Activated naive CD4-positive, alpha-beta T cell treated with anti-CD3 and anti-CD28 coated beads, Interleukin-2, amount 50 U/mL, for 72 hours (primary cell): ENCODE results near the gene CTLA4. TPM values are rescaled to one million over a fixed set of nuclear protein-coding genes. Genes with fewer than 3 reads are reported as not detected.
"Not testable (repeated sequence)": the region's sequence is repeated elsewhere in the genome, so short reads cannot be mapped to it uniquely, and the experiment has no call there.

Experiments
- ATAC-seq, 2 donors: fragments of 150-1000 bp; cut with Tn5 transposase; 2 replicates each; pipeline ENCODE4 v1.10.0; 2021; ENCODE audit warnings: mild to moderate bottlenecking in 2 of 2, moderate library complexity in 2 of 2
- DNase-seq, 2 donors: peaks; one replicate each; pipeline ENCODE4 v3.0.0; 2021 to 2022; ENCODE audit warnings: low spot score in 2 of 2
- H3K27ac Mint-ChIP-seq, 2 donors: one replicate each; pipeline ENCODE4 v1.8.0; 2022; ENCODE audit warnings: mild to moderate bottlenecking in 2 of 2, mixed read lengths in 2 of 2
- H3K36me3 Mint-ChIP-seq, 2 donors: one replicate each; pipeline ENCODE4 v1.8.0; 2022; ENCODE audit warnings: mixed read lengths in 2 of 2
- H3K9me3 Mint-ChIP-seq, 2 donors: one replicate each; pipeline ENCODE4 v1.8.0; 2022; ENCODE audit warnings: mixed read lengths in 2 of 2
- total RNA-seq, 2 donors: library from RNA; stranded (reverse); gene quantifications; one replicate each; pipeline ENCODE4 v1.2.3, GENCODE V29; 2022

The CTLA4 gene
- total RNA-seq, 2 donors from 2014 or later: 55.0 to 61.7 TPM

GRCh38 chr2:203873921-203874631 lies 6.5 kb downstream of the CTLA4 start:
- peaks cover 54 to 68% of the 10 kb centered on the region in 2 donors for H3K36me3 Mint-ChIP-seq
- H3K9me3 Mint-ChIP-seq: peaks cover 5 to 8% of the 10 kb centered on the region in 2 donors
- H3K27ac Mint-ChIP-seq: peak overlapping the region; percentile 46 to 71
- ATAC-seq: no peak
- no peak for DNase-seq

DNA sequence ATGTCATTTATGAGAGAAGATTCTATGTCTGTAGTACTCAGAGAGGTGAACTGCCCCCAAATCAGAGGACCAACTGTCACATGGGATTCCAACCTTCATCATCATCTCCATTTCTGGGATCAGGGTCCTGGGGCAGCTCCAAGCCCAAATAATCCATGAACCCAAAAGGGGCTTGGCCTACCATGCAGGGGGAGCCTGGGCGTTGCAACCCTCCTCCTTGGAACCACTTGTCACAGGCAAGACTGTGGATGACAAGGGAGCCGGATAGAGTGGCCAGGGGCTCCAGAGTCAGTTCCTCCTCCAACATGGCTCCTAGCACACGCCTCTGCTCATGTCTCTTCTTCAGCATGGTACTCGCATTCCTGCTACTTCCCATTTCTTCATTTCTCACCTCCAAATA lies 7.9 kb downstream of the CTLA4 start:
- ATAC-seq (no peak), DNase-seq (no peak)
- peaks cover 42 to 54% of the 10 kb centered on the region in 2 donors for H3K36me3 Mint-ChIP-seq
- H3K9me3 Mint-ChIP-seq: peaks cover 5 to 8% of the 10 kb centered on the region in 2 donors
- H3K27ac Mint-ChIP-seq: peak overlapping the region in 1 of 2 donors; percentile 25

DNA sequence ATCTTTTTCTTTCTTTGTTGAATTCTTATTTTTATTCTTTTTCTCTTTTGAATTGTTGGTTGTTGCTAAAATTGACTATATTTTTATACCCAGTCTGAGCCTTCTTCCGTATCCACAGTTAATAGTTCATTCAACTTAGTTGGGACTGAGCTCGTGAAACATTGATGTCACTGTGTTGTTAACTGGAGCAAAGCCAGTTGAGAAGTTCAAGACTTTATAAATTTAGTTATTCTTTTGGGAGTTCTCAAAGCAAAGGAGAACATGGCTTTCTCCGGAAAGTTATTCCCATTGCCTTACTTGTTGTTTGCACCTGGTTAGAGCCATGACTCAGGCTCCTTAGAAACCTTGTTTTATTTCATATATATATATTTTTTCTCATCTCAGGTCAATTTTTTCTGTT lies 8.8 kb downstream of the CTLA4 start:
- Mint-ChIP-seq H3K27ac (no peak overlapping the region), H3K36me3 (peaks cover 34 to 45% of the 10 kb centered on the region in 2 donors), H3K9me3 (peaks cover 5% of the 10 kb centered on the region in 2 donors)
- ATAC-seq (no peak), DNase-seq (no peak)

DNA sequence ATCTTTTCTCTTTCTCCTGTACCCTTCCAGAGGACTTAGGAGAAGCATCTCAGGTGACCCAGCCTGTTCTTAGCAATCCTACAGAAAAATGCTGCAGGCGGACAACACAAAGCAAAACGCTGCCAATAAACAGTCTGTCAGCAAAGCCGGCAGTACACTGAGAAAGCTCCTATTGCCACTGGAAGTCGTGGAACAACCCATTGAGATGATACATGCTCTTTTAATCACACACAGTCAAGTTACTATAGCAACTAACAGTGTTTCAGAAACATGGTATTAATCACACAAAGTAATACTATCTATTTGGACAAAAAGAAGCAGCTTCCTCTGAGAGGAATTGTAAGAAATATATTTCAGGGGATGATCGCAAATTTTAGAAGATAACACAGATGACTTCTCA lies 10.5 kb downstream of the CTLA4 start:
- DNase-seq: no peak
- Mint-ChIP-seq H3K27ac (no peak overlapping the region), H3K36me3 (peaks cover 18 to 29% of the 10 kb centered on the region in 2 donors), H3K9me3 (peaks cover 4 to 5% of the 10 kb centered on the region in 2 donors)
- ATAC-seq: peak in 1 of 2 donors; percentile 38

GRCh38 chr2:203880557-203881125 lies 13.1 kb downstream of the CTLA4 start:
- DNase-seq (no peak), ATAC-seq (peak; percentile 12 to 24)
- Mint-ChIP-seq H3K9me3 (no peaks in the 10 kb centered on the region), H3K27ac (no peak overlapping the region), H3K36me3 (peaks cover 0 to 12% of the 10 kb centered on the region in 2 donors)

GRCh38 chr2:203881185-203881584 lies 13.6 kb downstream of the CTLA4 start:
- not testable (repeated sequence) for H3K27ac Mint-ChIP-seq, H3K36me3 Mint-ChIP-seq, DNase-seq, H3K9me3 Mint-ChIP-seq, ATAC-seq

DNA sequence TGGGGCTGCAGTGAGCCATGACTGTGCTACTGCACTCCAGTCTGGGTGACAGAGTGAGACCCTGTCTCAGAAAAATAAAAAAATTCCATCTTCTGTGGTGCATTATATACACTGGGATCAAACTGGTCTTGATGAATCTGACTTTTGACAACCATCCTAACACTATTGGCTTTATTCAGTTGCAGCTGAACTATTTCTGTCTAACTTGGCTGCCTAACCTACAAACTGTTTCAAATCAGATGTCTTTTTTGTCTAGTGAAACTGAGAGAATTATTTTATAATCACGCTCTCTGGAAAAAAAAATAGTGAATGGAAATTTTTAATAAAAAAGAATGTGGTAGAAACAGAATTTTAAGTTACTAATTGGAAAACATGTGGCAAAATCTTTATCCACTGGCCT lies 15.0 kb downstream of the CTLA4 start:
- no peaks in the 10 kb centered on the region for H3K9me3 Mint-ChIP-seq
- peaks cover 0 to 8% of the 10 kb centered on the region in 2 donors for H3K36me3 Mint-ChIP-seq
- ATAC-seq: no peak
- H3K27ac Mint-ChIP-seq: no peak overlapping the region
- DNase-seq: no peak

DNA sequence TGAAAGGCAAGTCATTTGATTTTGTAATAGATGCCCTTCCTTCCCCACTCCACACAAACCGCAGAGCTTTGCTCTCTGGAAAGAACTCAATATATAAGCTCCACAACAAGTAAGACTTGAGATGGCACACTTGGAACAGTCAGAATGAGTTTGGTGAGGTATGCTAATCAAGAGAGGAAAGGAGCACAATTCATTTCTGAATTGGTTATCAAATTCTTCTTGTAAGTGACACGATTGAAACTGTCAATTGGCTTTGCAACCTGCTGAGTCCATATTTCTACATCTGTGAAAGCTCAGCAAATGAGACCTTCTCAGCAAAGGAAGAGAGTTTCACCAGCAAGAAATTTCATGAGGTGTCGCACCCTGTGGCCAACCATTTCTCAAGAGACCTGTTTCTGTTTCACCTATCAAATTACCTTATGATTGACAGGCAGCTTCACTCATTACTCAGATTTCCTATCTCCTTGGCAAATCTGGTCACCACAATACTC lies 19.1 kb downstream of the CTLA4 start:
- Mint-ChIP-seq H3K27ac (peak overlapping the region; percentile 80 to 91), H3K9me3 (peaks cover 3 to 5% of the 10 kb centered on the region in 2 donors), H3K36me3 (peaks cover under 1 to 8% of the 10 kb centered on the region in 2 donors)
- ATAC-seq (peak; percentile 69 to 82), DNase-seq (no peak)

DNA sequence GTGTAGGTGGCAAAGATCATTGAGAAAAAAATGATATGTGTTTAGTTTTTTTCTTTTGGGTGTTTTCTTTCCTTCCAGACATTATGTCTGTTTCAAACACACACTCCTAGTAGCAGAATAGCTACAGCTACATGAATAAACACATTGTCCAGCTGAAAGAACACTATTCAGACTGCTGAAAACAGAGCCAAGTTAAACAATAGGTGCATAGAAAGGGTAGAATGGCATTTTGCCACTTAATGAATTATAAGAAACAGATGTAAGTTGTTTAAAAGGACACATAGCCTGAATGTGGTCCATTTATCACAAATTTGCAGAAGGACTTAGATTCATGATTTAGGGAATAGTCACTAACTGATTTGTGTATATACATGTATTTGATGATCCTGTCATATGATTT lies 20.1 kb downstream of the CTLA4 start:
- ATAC-seq: no peak
- H3K36me3 Mint-ChIP-seq: peaks cover 7 to 17% of the 10 kb centered on the region in 2 donors
- peak overlapping the region in 1 of 2 donors; percentile 80 for H3K27ac Mint-ChIP-seq
- H3K9me3 Mint-ChIP-seq: peaks cover 9 to 11% of the 10 kb centered on the region in 2 donors
- DNase-seq: no peak

DNA sequence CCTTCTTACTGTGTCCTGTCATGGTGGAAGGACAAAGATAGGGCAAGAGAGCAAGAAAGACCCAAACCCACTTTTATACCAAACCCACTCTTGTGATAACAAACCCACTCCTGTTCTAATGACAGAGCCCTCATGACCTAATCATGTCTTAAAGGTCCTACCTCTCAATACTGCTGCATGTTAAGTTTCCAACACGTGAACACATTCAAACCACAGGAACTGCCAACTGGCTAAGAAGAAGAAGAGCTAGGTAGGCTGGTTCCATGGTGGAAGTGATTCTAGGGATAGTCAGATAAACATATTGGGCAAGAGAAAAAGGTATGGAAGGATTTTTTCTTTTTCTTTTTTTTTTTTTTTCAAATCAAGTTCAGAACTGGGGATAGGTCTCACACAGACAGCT lies 22.0 kb downstream of the CTLA4 start:
- Mint-ChIP-seq H3K27ac (peak overlapping the region in 1 of 2 donors; percentile 39), H3K9me3 (peaks cover 9 to 11% of the 10 kb centered on the region in 2 donors), H3K36me3 (peaks cover 7 to 17% of the 10 kb centered on the region in 2 donors)
- no peak for DNase-seq
- ATAC-seq: no peak

- H3K27ac Mint-ChIP-seq: peak overlapping the region in 1 of 2 donors; percentile 81
- peaks cover 9 to 11% of the 10 kb centered on the region in 2 donors for H3K9me3 Mint-ChIP-seq
- peak in 1 of 2 donors; percentile 21 for ATAC-seq
- DNase-seq: no peak
- H3K36me3 Mint-ChIP-seq: peaks cover 7 to 13% of the 10 kb centered on the region in 2 donors
These were observed 22.4 kb downstream of the CTLA4 start for GRCh38 chr2:203889944-203890343.

GRCh38 chr2:203890733-203891132 lies 23.2 kb downstream of the CTLA4 start:
- DNase-seq (no peak), ATAC-seq (no peak)
- Mint-ChIP-seq H3K36me3 (peaks cover 7 to 8% of the 10 kb centered on the region in 2 donors), H3K9me3 (peaks cover 9 to 11% of the 10 kb centered on the region in 2 donors), H3K27ac (peak overlapping the region; percentile 73 to 80)

GRCh38 chr2:203891474-203891873 lies 23.9 kb downstream of the CTLA4 start:
- ATAC-seq: peak; percentile 78 to 86
- peaks cover 9 to 11% of the 10 kb centered on the region in 2 donors for H3K9me3 Mint-ChIP-seq
- peaks cover 7 to 8% of the 10 kb centered on the region in 2 donors for H3K36me3 Mint-ChIP-seq
- peak overlapping the region; percentile 73 to 87 for H3K27ac Mint-ChIP-seq
- peak; percentile 64 to 68 for DNase-seq

- DNase-seq (no peak), ATAC-seq (no peak)
- Mint-ChIP-seq H3K9me3 (peaks cover 9 to 11% of the 10 kb centered on the region in 2 donors), H3K27ac (peak overlapping the region; percentile 73 to 87), H3K36me3 (peaks cover 7 to 8% of the 10 kb centered on the region in 2 donors)
These were observed 24.6 kb downstream of the CTLA4 start for GRCh38 chr2:203892207-203892606.

- DNase-seq (no peak), ATAC-seq (no peak)
- peaks cover 7 to 13% of the 10 kb centered on the region in 2 donors for H3K36me3 Mint-ChIP-seq
- peaks cover 6 to 8% of the 10 kb centered on the region in 2 donors for H3K9me3 Mint-ChIP-seq
- H3K27ac Mint-ChIP-seq: peak overlapping the region in 1 of 2 donors; percentile 78
These were observed 25.8 kb downstream of the CTLA4 start for GRCh38 chr2:203893401-203893800.

DNA sequence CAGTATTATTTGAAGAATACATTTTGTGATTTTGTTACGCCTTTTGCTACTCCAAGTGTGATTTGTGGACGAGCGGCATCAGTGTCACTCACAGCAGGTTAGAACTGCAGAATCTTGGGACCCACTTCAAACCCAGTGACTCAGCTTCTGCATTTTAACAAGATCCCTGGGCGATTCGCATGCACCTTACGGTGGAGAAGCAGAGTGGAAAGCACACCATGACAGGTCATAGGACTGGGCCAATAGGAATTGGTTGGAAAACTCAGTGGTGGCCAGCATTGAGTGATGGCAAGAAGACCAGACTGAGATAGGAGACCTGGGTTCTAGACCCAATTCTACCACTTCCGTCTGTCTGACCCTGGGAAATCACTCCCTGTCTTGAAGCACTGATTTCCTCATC lies 26.3 kb downstream of the CTLA4 start:
- peaks cover 6% of the 10 kb centered on the region in 2 donors for H3K9me3 Mint-ChIP-seq
- ATAC-seq (peak; percentile 2 to 4), DNase-seq (no peak)
- peak overlapping the region; percentile 78 to 87 for H3K27ac Mint-ChIP-seq
- H3K36me3 Mint-ChIP-seq: peaks cover 7 to 13% of the 10 kb centered on the region in 2 donors

DNA sequence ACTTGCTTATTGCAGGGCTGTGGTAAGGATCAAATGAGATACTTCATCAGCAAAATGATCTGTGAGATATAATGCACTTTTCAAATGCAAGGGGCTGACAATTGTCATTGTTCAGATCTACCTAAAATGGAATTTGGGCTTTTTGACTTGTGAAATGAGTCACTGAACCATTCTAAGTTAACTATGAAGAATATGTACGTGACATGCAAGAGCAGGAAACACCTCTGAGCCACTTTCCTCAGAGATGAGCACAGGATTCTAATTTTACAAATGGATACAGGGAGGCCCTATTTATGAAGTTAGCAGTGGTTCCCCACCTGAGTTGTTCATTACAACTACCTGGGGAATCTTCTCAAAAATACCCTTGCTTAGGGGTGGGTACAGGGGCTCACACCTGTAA lies 26.7 kb downstream of the CTLA4 start:
- DNase-seq (no peak), ATAC-seq (peak; percentile 61 to 64)
- Mint-ChIP-seq H3K36me3 (peaks cover 7 to 13% of the 10 kb centered on the region in 2 donors), H3K27ac (peak overlapping the region; percentile 78 to 87), H3K9me3 (peaks cover 6% of the 10 kb centered on the region in 2 donors)
